SU-DHL-6 (cell line): Measurements from ENCODE around the gene C1orf21.

Source experiments
- H2AFZ ChIP-seq: fragments of 200-600 bp; sonication (generic); 2 replicates; pipeline ENCODE4 v1.6.1; 2014; ENCODE audit warnings: low read depth, mild to moderate bottlenecking, moderate library complexity, mixed read lengths, antibody characterized with exemption, low read length; ENCODE audit not compliant: severe bottlenecking
- H3F3A ChIP-seq: fragments of 200-600 bp; shearing (Covaris generic); 2 replicates; pipeline ENCODE4 v1.6.0; 2016; ENCODE audit warnings: antibody characterized with exemption, mild to moderate bottlenecking; ENCODE audit not compliant: insufficient read depth
- H3K27ac ChIP-seq: fragments of 200-600 bp; sonication (generic); 2 replicates; pipeline ENCODE4 v1.5.1; 2016; ENCODE audit warnings: low read depth, mild to moderate bottlenecking, low read length, moderate library complexity, mixed read lengths
- H3K27me3 ChIP-seq: fragments of 200-600 bp; sonication (generic), shearing (Covaris generic); 2 replicates; pipeline ENCODE4 v1.6.0; 2014; ENCODE audit warnings: mild to moderate bottlenecking, low read length
- H3K36me3 ChIP-seq: fragments of 200-600 bp; sonication (generic); 2 replicates; pipeline ENCODE4 v1.6.1; 2014; ENCODE audit warnings: mild to moderate bottlenecking, low read length, mixed read lengths
- H3K4me2 ChIP-seq: fragments of 300-600, 200-600 bp; shearing (Covaris generic), sonication (generic); 2 replicates; pipeline ENCODE4 v1.6.0; 2014; ENCODE audit warnings: low read length, low read depth, mild to moderate bottlenecking; ENCODE audit not compliant: poor library complexity, severe bottlenecking
- H3K4me3 ChIP-seq: fragments of 200-600 bp; sonication (generic); 2 replicates; pipeline ENCODE4 v1.5.1; 2014; ENCODE audit warnings: antibody characterized with exemption, low read length, mild to moderate bottlenecking, mixed read lengths; ENCODE audit not compliant: insufficient read depth, poor library complexity, severe bottlenecking
- H3K79me2 ChIP-seq: fragments of 200-600 bp; sonication (generic); 2 replicates; pipeline ENCODE4 v1.6.1; 2014; ENCODE audit warnings: mild to moderate bottlenecking, low read length, moderate library complexity; ENCODE audit not compliant: insufficient read depth
- H3K9ac ChIP-seq: fragments of 200-600 bp; sonication (generic); 2 replicates; pipeline ENCODE4 v1.7.0; 2014; ENCODE audit warnings: mild to moderate bottlenecking, low read length
- H3K9me2 ChIP-seq: fragments of 200-600 bp; sonication (generic); replicated peaks from 2 replicates; pipeline ENCODE4 v1.6.1; 2014; ENCODE audit warnings: low read length; ENCODE audit not compliant: insufficient read depth
- H3K9me3 ChIP-seq: fragments of 200-600 bp; sonication (generic); 2 replicates; pipeline ENCODE4 v1.6.1; 2014; ENCODE audit warnings: low read length, mixed read lengths; ENCODE audit not compliant: insufficient read depth
- H4K20me1 ChIP-seq: fragments of 200-600 bp; sonication (generic); 2 replicates; pipeline ENCODE4 v1.6.1; 2014; ENCODE audit warnings: low read depth, mild to moderate bottlenecking, antibody characterized with exemption, low read length, moderate library complexity, mixed read lengths
- EZH2phosphoT487 ChIP-seq: fragments of 200-600 bp; sonication (generic), shearing (Covaris generic); conservative IDR thresholded peaks from 2 replicates; pipeline ENCODE4 v1.6.1; 2018; ENCODE audit warnings: mild to moderate bottlenecking, antibody characterized with exemption, low read length, moderate library complexity, mixed read lengths
- TF ChIP-seq, protein P1 (sequence below): fragments of 200-600 bp; sonication (generic); IDR thresholded peaks from one replicate; pipeline ENCODE4 v1.5.1; 2017; ENCODE audit warnings: antibody characterized with exemption, mild to moderate bottlenecking, low read length, moderate library complexity; ENCODE audit not compliant: insufficient read depth, poor library complexity, severe bottlenecking

The C1orf21 gene

DNA sequence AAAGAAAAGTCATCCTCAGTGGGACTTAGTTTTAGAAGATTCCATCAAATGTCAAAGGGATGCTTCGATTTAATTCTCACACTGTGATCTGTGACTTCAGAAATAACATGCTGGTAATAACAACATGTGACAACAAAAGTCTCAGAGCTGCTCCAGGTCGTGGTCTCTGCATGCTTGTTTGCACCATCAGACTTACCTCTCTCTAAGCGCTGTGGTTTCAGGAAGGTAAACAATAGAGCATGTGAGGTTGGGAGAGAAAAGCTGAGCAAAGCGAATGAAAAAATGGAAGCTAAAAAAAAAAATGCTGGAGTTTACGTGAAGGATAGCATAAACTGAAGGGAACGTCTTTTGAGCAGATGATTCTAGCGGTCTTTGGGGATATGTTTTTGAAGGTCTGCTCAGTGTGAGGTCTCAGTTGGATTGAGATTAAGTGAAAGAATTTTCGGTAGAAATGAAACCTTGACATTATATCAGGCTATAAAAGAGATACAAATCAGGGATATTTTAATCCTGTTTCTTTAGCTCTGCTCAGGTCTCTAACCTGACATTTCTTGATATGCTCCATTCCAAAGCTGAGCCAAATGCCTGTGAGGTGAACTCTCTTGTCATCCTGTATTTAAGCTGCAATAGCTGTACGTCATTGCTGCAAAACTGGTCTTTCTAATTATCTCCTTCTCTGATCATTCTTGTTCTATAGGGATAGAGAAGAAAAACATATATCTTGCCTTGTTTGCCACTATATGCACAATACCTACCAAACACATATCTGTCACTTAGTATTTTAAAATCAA is 86.5 kb downstream of the C1orf21 start:
- no peak for TF ChIP-seq EZH2phosphoT487
- TF ChIP-seq, protein P1, sequence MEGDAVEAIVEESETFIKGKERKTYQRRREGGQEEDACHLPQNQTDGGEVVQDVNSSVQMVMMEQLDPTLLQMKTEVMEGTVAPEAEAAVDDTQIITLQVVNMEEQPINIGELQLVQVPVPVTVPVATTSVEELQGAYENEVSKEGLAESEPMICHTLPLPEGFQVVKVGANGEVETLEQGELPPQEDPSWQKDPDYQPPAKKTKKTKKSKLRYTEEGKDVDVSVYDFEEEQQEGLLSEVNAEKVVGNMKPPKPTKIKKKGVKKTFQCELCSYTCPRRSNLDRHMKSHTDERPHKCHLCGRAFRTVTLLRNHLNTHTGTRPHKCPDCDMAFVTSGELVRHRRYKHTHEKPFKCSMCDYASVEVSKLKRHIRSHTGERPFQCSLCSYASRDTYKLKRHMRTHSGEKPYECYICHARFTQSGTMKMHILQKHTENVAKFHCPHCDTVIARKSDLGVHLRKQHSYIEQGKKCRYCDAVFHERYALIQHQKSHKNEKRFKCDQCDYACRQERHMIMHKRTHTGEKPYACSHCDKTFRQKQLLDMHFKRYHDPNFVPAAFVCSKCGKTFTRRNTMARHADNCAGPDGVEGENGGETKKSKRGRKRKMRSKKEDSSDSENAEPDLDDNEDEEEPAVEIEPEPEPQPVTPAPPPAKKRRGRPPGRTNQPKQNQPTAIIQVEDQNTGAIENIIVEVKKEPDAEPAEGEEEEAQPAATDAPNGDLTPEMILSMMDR: no peak
- Histone ChIP-seq H3F3A (no peaks in the 10 kb centered on the region), H3K4me2 (no peak overlapping the region), H3K79me2 (no peaks in the 10 kb centered on the region), H3K9ac (no peak overlapping the region), H3K4me3 (no peak overlapping the region), H3K27me3 (no peaks in the 10 kb centered on the region), H4K20me1 (no peaks in the 10 kb centered on the region), H3K9me2 (no peaks in the 10 kb centered on the region), H3K36me3 (no peaks in the 10 kb centered on the region), H3K27ac (no peak overlapping the region), H2AFZ (no peak overlapping the region), H3K9me3 (no peaks in the 10 kb centered on the region)

DNA sequence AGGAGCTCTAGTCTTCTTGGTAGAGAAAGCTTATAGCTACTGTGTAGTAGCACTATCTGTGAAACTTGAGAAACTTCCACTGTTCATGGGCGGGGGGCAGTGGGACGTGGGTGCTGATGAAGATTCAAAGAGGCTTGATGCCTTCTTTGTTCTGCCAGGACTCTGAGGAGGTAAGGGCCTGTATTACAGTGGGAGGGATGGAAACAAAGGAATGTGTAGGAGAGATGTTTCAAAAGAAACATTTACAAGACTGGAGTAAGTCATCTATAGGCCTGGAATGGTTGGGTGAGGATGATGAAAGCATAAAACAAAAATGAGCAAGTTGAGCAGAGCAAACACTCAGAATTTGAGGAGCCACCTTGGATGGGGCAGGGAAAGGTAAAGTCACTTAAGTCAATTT is 89.4 kb downstream of the C1orf21 start:
- Histone ChIP-seq H3K9ac (no peak overlapping the region), H3K27ac (no peak overlapping the region), H3K79me2 (no peaks in the 10 kb centered on the region), H3K4me3 (no peak overlapping the region), H3K36me3 (no peaks in the 10 kb centered on the region), H3F3A (no peaks in the 10 kb centered on the region), H2AFZ (no peak overlapping the region), H3K4me2 (no peak overlapping the region), H3K9me2 (no peaks in the 10 kb centered on the region), H3K9me3 (no peaks in the 10 kb centered on the region), H3K27me3 (no peaks in the 10 kb centered on the region), H4K20me1 (no peaks in the 10 kb centered on the region)
- TF ChIP-seq, protein P1: no peak
- TF ChIP-seq EZH2phosphoT487: no peak

DNA sequence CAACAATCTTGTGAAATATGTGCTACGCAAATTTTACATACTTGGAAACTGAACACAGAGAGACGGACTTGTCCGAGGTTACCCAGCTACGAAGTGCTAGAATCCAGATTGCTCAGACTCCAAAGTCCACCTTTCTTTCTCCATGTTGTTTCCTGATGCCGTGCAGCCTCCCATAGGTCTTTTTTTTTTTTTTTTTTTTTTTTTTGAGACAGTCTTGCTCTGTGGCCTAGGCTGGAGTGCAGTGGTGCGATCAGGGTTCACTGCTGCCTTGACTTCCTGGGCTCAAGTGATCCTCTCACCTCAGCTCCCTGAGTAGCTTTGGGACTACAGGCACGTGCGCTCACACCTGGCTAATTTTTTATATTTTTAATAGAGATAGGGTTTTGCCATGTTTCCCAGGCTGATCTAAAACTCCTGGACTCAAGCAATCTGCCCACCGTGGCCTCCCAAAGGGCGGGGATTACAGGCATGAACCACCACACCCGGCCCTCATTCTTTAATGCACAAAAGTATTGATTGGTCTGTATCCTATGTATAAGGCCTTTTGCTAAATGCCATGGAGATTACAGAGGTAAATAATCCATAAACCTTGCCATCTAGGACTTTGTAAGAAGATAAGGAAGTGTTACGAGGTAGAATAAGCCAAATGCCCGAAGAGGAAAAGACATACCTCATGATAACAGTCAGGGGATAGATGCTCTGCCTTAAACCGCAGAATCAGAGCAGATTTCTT is 92.8 kb downstream of the C1orf21 start:
- Histone ChIP-seq H3K9me3 (no peaks in the 10 kb centered on the region), H3K9me2 (no peaks in the 10 kb centered on the region), H3K79me2 (no peaks in the 10 kb centered on the region), H2AFZ (no peak overlapping the region), H3K27ac (no peak overlapping the region), H3K4me2 (no peak overlapping the region), H3K36me3 (no peaks in the 10 kb centered on the region), H3K9ac (no peak overlapping the region), H3K27me3 (no peaks in the 10 kb centered on the region), H3K4me3 (no peak overlapping the region), H4K20me1 (no peaks in the 10 kb centered on the region), H3F3A (no peaks in the 10 kb centered on the region)
- TF ChIP-seq EZH2phosphoT487: no peak
- TF ChIP-seq, protein P1: no peak
